CD4-positive, alpha-beta T cell (primary cell): Measurements from ENCODE around the gene CASKIN1. TPM values are rescaled to one million over a fixed set of nuclear protein-coding genes. Genes with fewer than 3 reads are reported as not detected.

Source experiments
- ATAC-seq: fragments of 200-7000 bp; cut with Tn5 transposase; one replicate; pipeline ENCODE4 v1.10.0; 2022; ENCODE audit warnings: mild to moderate bottlenecking; ENCODE audit not compliant: poor library complexity
- CTCF ChIA-PET: fragments of 350-600 bp; sonication (Branson Sonifier 250); formaldehyde crosslinking; loops from one replicate; lab custom pipeline; 2021; ENCODE audit warnings: antibody characterized with exemption, inconsistent platforms; lab: Charles Lee
- POLR2A ChIA-PET: fragments of 350-600 bp; sonication (Branson Sonifier 250); formaldehyde crosslinking; loops from one replicate; lab custom pipeline; 2021; ENCODE audit warnings: antibody characterized with exemption, inconsistent platforms; lab: Charles Lee
- DNase-seq, 14 experiments: peaks; one replicate each; pipeline ENCODE4 v3.0.0-alpha.2; 2013 to 2020; ENCODE audit warnings: mixed read lengths in 2 of 14
- H3K27ac ChIP-seq, 2 donors: one replicate each; pipeline versions ENCODE4 v1.5.1 to v1.7.0; 2013; ENCODE audit warnings: low read length in 2 of 2, low read depth in 1 of 2, mild to moderate bottlenecking in 1 of 2
- H3K27me3 ChIP-seq, 2 experiments: 1 replicate in 1 of 2; 2 replicates in 1 of 2; pipeline versions ENCODE4 v1.6.1 to v1.7.0; 2013; ENCODE audit warnings: low read length in 2 of 2, control low read depth in 1 of 2, mild to moderate bottlenecking in 1 of 2, moderate library complexity in 1 of 2; ENCODE audit not compliant: insufficient read depth in 2 of 2, control insufficient read depth in 1 of 2
- H3K36me3 ChIP-seq: one replicate; pipeline ENCODE4 v1.6.1; 2013; ENCODE audit warnings: low read length, control low read depth; ENCODE audit not compliant: insufficient read depth
- H3K4me1 ChIP-seq: one replicate; pipeline ENCODE4 v1.6.1; 2013; ENCODE audit warnings: low read length, control low read depth; ENCODE audit not compliant: insufficient read depth
- H3K4me3 ChIP-seq: one replicate; pipeline ENCODE4 v1.5.1; 2013; ENCODE audit warnings: mild to moderate bottlenecking, low read length, moderate library complexity
- H3K9me3 ChIP-seq, 2 experiments: 1 replicate in 1 of 2; 2 replicates in 1 of 2; pipeline versions ENCODE4 v1.6.1 to v1.7.0; 2013; ENCODE audit warnings: low read length in 2 of 2, mild to moderate bottlenecking in 2 of 2, control low read depth in 1 of 2, moderate library complexity in 1 of 2; ENCODE audit not compliant: control insufficient read depth in 1 of 2, insufficient read depth in 1 of 2
- H3K27ac Mint-ChIP-seq: one replicate; pipeline ENCODE4 v1.8.0; 2020; ENCODE audit warnings: mixed read lengths
- H3K27me3 Mint-ChIP-seq: one replicate; pipeline ENCODE4 v1.8.0; 2021; ENCODE audit warnings: mixed read lengths
- H3K36me3 Mint-ChIP-seq: one replicate; pipeline ENCODE4 v1.8.0; 2021; ENCODE audit warnings: low read depth, mixed read lengths
- H3K4me1 Mint-ChIP-seq: one replicate; pipeline ENCODE4 v1.8.0; 2021; ENCODE audit warnings: low read depth, mixed read lengths
- H3K4me3 Mint-ChIP-seq: one replicate; pipeline ENCODE4 v1.8.0; 2020; ENCODE audit warnings: mild to moderate bottlenecking, mixed read lengths
- H3K9me3 Mint-ChIP-seq: one replicate; pipeline ENCODE4 v1.8.0; 2020; ENCODE audit warnings: mixed read lengths
- CTCF ChIP-seq: fragments of 200-600 bp; IDR thresholded peaks from one replicate; pipeline ENCODE4 v1.8.0; 2022; ENCODE audit warnings: antibody characterized with exemption, mild to moderate bottlenecking
- intact Hi-C, 2 experiments: fragments of 100-400 bp; cut with DNase I in 1 of 2; cut with micrococcal nuclease in 1 of 2; formaldehyde crosslinking; loops; one replicate each; pipeline versions ENCODE4 v1.15.1 to v1.9.0; 2023 to 2025; cut with DNase I, micrococcal nuclease
- polyA plus RNA-seq, 2 donors: library from polyadenylated mRNA; unstranded; fragments of 120-200 nt; gene quantifications; one replicate each; pipeline ENCODE4 v1.2.1, GENCODE V29; 2013
- total RNA-seq, 174 experiments: library from RNA in 2 of 174; stranded (reverse) in 2 of 174; gene quantifications; one replicate each; pipeline ENCODE4 v1.2.3 and lab custom pipeline; 2021 to 2026

The CASKIN1 gene
- total RNA-seq: under 1 TPM in 1 of 2 experiments, not detected in 1; 0.06 TPM
- polyA plus RNA-seq (2013, experiment 1 of 2): not detected
- polyA plus RNA-seq (2013, experiment 2 of 2): 0.04 TPM
- total RNA-seq (lab: John Stamatoyannopoulos, UW): 0 to 6.0 (median 0.11) reads per million in 172 experiments

- Mint-ChIP-seq H3K27me3 (peaks cover 27% of the 10 kb centered on the region), H3K4me3 (peak within 1 kb of the TSS; percentile 30), H3K9me3 (no peaks in the 10 kb centered on the region), H3K27ac (no peak within 1 kb of the TSS), H3K4me1 (peaks cover 10% of the 10 kb centered on the region), H3K36me3 (no peaks in the 10 kb centered on the region)
- Histone ChIP-seq H3K4me3 (no peak within 1 kb of the TSS), H3K36me3 (no peaks in the 10 kb centered on the region), H3K9me3 (peaks cover 0 to 16% of the 10 kb centered on the region in 2 experiments), H3K27me3 (peaks cover 31% of the 10 kb centered on the region in 2 experiments), H3K4me1 (peaks cover 20% of the 10 kb centered on the region), H3K27ac (no peak within 1 kb of the TSS)
- CTCF ChIA-PET: no interaction called here
- TF ChIP-seq CTCF: no peak
- intact Hi-C loops: loop anchor here in 1 of 2 experiments (5.0 to 10.0 kb wide), 3 partner anchors 138 to 291 kb away; partner anchors contain the start of gene CCNF
- ATAC-seq (peak; percentile 50), DNase-seq (peak in 3 of 14 experiments; percentile 21 to 61 (median 58))
- POLR2A ChIA-PET: interaction anchor here (0.7 to 2.4 kb wide), 2 partner anchors 18 kb away, joined by 3 to 11 read pairs; partner anchors contain the start of gene PGP
Measured at GRCh38 chr16:2196162-2196980, at the start of gene CASKIN1. Gene CASKIN1 (minus strand): TSS chr16:2196605. CDS start chr16:2196432, 173 bp downstream.

- Histone ChIP-seq H3K4me3 (no peak overlapping the region), H3K27ac (no peak overlapping the region), H3K27me3 (no peaks in the 10 kb centered on the region), H3K4me1 (peaks cover 3% of the 10 kb centered on the region), H3K36me3 (peaks cover 40% of the 10 kb centered on the region), H3K9me3 (no peaks in the 10 kb centered on the region)
- peaks cover 21% of the 10 kb centered on the region for H3K36me3 Mint-ChIP-seq
- ATAC-seq: no peak
- no peaks in the 10 kb centered on the region for H3K4me1 Mint-ChIP-seq
- no peak overlapping the region for H3K4me3 Mint-ChIP-seq
- CTCF ChIA-PET: no interaction called here
- H3K27me3 Mint-ChIP-seq: no peaks in the 10 kb centered on the region
- no peak for TF ChIP-seq CTCF
- POLR2A ChIA-PET: no interaction called here
- no peak overlapping the region for H3K27ac Mint-ChIP-seq
- H3K9me3 Mint-ChIP-seq: no peaks in the 10 kb centered on the region
- DNase-seq: no peak
- intact Hi-C loops: no loop called here
Measured at GRCh38 chr16:2244926-2245795, 48.8 kb upstream of the CASKIN1 start.

GRCh38 chr16:2244301-2244700 lies 47.9 kb upstream of the CASKIN1 start:
- ATAC-seq (no peak), DNase-seq (no peak)
- Histone ChIP-seq H3K4me1 (no peaks in the 10 kb centered on the region), H3K4me3 (no peak overlapping the region), H3K36me3 (peaks cover 40% of the 10 kb centered on the region), H3K9me3 (no peaks in the 10 kb centered on the region), H3K27me3 (no peaks in the 10 kb centered on the region), H3K27ac (no peak overlapping the region)
- ChIA-PET CTCF (no interaction called here), POLR2A (no interaction called here)
- intact Hi-C loops: no loop called here
- no peak for TF ChIP-seq CTCF
- Mint-ChIP-seq H3K36me3 (peaks cover 21% of the 10 kb centered on the region), H3K9me3 (no peaks in the 10 kb centered on the region), H3K27me3 (no peaks in the 10 kb centered on the region), H3K4me3 (no peak overlapping the region), H3K4me1 (no peaks in the 10 kb centered on the region), H3K27ac (no peak overlapping the region)
